Erythroblast (primary cell): ENCODE data around the gene MED22.

Source experiments
- GATA1 ChIP-seq: IDR thresholded peaks from 2 replicates; pipeline ENCODE4 v1.6.1; 2011; ENCODE audit warnings: low read depth, mild to moderate bottlenecking, control low read depth, low read length, moderate library complexity
- POLR2A ChIP-seq: IDR thresholded peaks from 2 replicates; pipeline ENCODE4 v1.6.1; 2011; ENCODE audit warnings: mild to moderate bottlenecking, low read length

DNA sequence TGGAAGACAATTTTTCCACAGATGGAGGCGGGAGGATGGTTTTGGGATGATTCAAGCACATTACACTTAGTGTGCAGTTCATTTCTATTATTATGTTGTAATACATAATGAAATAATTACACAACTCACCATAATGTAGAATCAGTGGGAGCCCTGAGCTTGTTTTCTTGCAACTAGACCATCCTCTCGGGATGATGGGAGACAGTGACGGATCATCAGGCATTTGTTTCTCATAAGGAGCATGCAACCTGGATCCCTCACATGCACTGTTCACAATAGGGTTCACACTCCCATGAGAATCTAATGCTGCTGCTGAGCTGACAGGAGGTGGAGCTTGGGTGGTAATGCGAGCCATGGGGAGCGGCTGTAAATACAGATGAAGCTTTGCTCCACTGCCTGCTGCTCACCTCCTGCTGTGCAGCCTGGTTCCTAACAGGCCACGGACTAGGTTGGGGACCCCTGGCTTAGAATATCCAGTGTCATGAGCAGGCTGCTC is 29.8 kb upstream of the MED22 start:
- TF ChIP-seq POLR2A (no peak), GATA1 (no peak)
